Ecto neural progenitor cell (in vitro differentiated cells): ENCODE results near the gene PLPP3.

Experiments
- DNase-seq: peaks from one replicate; pipeline ENCODE4 v3.0.0-alpha.2; 2018; ENCODE audit warnings: low spot score

PLPP3 gene

GRCh38 chr1:56547977-56548376 lies 31.4 kb downstream of the PLPP3 start:
- DNase-seq, result no peak

GRCh38 chr1:56547473-56547872 lies 31.9 kb downstream of the PLPP3 start:
- no peak for DNase-seq

DNA sequence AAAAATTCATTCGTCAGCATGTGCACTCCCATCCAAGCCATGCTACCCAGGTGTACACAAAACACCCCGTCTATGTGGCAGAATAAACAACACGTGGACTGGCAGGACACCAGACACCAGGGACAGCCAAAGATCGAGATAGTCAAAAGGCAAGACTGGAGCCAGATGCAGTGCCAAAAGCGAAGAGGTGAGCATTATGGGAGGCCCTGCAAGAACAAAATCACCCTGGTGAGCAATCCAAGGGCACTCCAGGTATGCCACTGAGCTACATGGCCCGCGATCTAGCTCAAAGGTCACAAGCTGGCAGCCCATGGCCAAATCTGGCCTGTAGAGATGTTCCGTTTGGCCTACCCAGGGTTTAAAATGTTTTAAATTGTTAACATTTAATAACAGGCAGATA lies 33.7 kb downstream of the PLPP3 start:
- DNase-seq, result no peak

- DNase-seq, result no peak
Observed at GRCh38 chr1:56543783-56544612, 35.4 kb downstream of the PLPP3 start.

GRCh38 chr1:56542651-56543050 lies 36.7 kb downstream of the PLPP3 start:
- no peak for DNase-seq

DNA sequence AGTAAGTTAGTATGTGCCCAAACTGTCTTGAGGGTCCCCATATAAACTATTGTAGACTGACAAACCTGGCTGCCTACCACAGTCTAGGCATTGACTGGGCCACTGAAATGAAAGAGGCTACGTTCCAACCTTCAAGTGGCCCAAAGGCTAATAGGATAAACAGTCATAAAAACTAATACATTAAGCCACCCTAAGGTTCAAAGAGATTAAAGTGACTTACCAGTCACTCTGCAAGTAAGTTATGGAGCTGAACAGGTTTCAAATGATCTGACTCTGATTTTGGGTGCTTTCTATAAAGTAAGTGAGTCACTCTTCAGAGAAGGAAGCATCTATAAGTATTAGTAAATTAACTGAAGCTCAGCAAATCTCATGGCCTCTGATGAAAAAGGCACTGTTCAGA lies 38.0 kb downstream of the PLPP3 start:
- DNase-seq, result no peak

DNA sequence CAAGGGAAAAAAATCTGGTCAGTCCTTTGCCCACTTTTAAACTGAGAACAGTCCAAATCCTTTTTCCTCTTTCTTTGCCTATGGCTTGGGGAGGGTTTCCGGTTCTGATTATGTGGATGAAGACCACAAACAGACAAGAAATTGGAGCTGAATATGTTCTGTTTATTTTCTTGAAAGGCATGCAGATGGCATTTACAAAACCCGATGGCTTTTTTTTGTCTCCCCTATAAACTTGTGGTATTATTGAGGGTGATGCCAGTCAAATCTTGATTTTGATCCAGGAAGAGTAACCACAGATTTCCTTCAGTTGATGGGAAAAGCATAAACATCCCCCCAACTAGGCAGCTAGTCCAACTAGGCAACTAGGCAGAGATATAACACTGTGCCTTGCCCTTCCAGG lies 38.9 kb downstream of the PLPP3 start:
- DNase-seq, result no peak

DNA sequence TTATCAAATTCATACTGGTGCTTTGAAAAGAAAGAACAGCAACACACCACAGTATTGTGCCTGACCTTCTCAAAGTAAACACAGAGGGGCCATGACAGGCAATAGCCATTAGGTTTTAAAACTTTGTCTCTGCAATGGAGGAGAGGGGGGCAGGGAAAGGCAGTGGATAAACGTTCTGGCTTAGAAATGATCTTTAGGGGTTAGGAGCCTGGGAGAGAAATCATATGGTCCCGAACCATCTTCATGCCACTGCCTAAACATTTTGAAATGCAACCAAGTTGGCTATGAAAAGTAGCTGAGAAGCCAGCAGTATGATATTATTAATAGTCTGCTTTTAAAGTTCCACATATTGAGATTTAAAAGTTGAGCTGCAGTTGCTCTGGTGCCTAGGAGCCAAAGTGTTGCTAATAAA lies 39.8 kb downstream of the PLPP3 start:
- DNase-seq, result no peak

DNA sequence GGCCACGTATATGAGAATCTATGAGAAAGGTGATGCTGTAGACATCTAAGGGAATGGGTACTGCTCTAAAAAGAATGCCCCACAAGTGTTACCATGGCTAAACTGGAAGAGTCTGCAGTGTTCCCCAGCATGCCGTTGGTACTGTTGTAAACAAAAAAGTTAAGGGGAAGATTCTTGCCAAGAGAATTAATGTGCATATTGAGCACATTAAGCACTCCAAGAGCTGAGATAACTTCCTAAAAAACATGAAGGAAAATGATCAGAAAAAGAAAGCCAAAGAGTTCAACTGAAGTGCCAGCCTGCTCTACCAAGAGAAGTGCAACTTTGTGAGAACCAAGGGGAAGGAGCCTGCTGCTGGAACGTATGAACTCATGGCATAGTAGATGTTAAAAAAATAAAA lies 40.8 kb downstream of the PLPP3 start:
- no peak for DNase-seq

GRCh38 chr1:56537660-56538059 lies 41.7 kb downstream of the PLPP3 start:
- DNase-seq, result no peak

GRCh38 chr1:56535939-56536338 lies 43.4 kb downstream of the PLPP3 start:
- DNase-seq, result no peak

DNA sequence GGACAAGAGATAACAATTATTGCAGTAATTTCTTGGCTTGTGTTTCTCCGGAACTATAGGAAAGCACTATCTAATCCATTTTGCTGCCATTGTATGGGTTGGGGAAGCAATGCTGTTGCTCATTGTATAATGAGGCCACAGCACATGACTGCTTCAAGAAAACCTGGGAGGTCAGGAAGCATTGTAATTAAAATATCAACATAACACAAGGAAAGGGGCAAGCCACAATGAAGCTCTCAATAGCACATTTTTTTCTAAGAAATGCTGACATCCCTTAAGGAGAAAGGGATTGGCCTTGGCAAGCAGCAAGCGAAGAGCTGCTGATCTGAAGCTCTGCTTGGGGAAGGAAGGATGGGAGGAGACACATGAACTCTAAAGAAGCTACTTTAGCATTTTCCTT lies 44.0 kb downstream of the PLPP3 start:
- no peak for DNase-seq

- DNase-seq, result no peak
Observed at GRCh38 chr1:56534130-56534651, 45.2 kb downstream of the PLPP3 start.

DNA sequence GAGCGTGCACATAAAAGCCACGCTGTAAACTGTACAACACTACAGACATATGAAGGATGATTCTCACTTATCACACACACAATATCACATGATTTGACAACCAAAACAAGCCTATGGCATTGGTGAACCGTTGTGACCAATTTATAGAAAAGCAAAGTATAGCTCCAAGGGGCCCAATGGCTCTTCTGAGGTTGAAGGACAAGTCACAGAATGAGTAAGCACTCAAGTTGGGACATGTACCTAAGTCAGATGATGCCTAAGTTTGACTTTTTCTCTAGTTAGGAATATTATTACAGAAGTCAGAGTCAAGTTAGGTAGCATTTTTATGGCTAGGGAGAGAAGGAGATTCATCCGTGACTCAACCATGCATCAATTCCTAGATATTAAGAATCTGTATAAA lies 45.7 kb downstream of the PLPP3 start:
- DNase-seq, result no peak

DNA sequence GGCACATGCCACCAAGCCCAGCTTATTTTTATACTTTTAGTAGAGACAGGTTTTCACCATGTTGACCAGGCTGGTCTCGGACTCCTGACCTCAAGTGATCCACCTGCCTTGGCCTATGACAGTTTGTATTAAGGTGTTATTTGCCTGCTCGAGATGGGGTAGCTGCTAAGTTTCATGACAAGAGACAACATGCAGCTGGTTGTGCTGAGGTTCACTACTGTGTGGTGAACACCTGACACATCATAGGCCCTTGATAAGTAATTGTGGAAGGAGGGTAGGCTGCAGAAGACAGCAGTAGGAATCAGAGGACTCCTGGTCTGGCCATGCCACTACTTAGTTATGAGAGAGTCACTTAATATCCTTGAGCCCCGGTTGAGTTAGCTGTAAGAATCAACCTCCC lies 46.2 kb downstream of the PLPP3 start:
- no peak for DNase-seq

GRCh38 chr1:56532350-56532683 lies 47.0 kb downstream of the PLPP3 start:
- no peak for DNase-seq

DNA sequence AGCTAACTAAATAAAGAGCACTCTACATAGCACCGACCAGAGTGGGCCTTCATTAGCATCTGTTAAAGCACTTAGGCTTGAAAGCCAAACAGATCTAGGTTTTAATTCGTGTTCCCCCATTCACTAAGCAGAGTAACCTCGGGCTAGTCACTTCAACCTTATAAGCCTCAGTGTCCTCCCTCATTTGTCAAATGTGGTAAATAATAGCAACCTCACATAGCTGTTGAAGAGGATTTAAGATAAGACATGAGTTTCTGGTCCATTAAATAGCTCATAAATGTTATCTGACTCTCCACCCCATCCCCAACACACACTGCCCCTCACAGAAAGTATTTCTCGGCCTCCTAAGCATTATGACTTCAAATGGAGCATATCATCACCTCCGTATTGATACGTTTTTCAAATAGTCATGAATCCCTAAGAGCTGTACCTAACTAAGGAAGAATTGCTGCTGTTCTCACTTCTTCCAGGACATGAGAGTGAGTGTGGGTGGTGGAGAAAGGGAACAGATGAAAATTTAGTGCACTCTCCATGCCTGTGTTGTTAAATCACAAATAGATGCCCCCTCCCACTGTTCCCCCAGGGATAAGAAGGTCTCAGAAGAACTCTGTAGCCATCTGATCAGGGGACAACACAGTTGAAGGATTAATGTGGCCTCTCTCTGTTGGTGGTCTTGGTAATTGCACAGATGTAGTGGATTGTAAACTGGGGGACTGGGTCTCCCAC lies 47.6 kb downstream of the PLPP3 start:
- DNase-seq, result no peak

DNA sequence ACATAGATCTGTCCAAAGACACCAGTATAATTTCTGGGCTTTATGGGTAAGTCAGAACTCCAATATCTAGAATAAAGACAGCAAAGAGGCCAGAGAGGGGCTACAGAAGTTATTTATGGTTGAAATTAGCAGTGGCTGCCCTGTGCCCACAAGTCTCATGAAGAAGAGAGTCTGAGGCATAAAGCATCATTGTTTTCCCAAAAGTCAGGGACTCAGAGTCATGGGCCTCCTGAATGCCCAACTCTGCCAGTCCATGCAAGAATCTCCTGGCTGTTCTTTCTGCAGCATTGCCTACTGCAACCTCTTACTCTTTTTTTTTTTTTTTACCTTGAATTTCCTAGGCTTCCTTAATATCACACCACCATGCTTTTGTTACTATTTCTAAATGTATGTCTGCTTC lies 49.6 kb downstream of the PLPP3 start:
- no peak for DNase-seq

- DNase-seq, result no peak
Observed at GRCh38 chr1:56527548-56528302, 51.6 kb downstream of the PLPP3 start.

- no peak for DNase-seq
Observed at GRCh38 chr1:56526571-56527174, 52.7 kb downstream of the PLPP3 start.

DNA sequence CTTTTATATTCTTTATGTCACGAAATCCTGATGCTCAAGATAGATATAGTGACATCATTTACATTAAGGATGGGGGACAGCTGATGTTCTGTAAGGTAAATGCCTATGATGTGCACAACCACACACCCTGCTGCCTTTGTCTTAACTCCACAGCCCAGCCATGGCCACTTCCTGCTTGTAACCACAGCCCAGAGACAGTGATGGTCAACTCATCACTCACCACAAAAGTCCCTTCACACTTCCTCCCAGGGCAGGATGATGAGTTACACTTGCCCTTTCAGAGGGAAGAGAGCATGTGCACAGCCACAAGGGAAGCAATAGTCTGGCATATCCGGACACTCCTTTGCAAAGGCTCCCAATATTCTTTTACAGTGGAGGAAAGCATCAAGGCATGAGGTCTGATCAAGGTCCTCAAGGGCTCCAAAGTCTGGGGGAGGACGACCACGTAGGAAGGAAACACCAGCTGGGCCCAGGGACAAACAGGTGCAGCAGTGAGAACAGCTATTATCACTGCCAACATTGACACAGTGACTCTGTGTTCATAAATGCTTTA lies 53.8 kb downstream of the PLPP3 start:
- DNase-seq, result no peak

DNA sequence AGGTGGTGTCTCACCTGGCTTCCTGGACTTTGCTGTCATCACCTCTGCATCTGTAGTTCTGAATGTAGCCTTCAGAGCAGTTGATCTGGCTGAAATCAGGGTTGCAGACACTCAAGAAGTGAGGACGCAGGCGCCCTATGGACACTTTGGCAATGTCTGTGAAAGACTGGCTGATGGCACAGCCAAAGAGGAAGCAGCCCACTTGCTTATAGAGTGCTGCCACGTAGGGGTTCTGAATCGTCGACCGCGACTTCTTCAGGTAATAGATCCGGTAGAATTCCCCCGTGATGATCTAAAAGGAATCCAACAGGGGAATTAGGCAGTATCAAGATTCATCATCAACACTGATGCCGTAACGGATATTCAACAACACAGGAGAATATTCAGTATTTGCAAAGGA lies 55.1 kb downstream of the PLPP3 start:
- no peak for DNase-seq
